Measurements from ENCODE around the gene LRP1B.

- TF ChIP-seq, protein P1, sequence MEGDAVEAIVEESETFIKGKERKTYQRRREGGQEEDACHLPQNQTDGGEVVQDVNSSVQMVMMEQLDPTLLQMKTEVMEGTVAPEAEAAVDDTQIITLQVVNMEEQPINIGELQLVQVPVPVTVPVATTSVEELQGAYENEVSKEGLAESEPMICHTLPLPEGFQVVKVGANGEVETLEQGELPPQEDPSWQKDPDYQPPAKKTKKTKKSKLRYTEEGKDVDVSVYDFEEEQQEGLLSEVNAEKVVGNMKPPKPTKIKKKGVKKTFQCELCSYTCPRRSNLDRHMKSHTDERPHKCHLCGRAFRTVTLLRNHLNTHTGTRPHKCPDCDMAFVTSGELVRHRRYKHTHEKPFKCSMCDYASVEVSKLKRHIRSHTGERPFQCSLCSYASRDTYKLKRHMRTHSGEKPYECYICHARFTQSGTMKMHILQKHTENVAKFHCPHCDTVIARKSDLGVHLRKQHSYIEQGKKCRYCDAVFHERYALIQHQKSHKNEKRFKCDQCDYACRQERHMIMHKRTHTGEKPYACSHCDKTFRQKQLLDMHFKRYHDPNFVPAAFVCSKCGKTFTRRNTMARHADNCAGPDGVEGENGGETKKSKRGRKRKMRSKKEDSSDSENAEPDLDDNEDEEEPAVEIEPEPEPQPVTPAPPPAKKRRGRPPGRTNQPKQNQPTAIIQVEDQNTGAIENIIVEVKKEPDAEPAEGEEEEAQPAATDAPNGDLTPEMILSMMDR (IDR thresholded peaks at IDR 0.05; ENCODE audit: low read depth, low read length, poor library complexity, severe bottlenecking) = no peak
- no peak for TF ChIP-seq EZH2phosphoT487 (IDR thresholded peaks at IDR 0.05; ENCODE audit: borderline replicate concordance, low read length)
These were observed 1155.6 kb downstream of the LRP1B start for GRCh38 chr2:140975237-140975636.
